HL-60 (cell line): ENCODE measurements around the gene DNAAF5.

Source experiments
- POLR2AphosphoS5 ChIP-seq: IDR thresholded peaks from 2 replicates; pipeline ENCODE4 v1.6.1; 2012; ENCODE audit warnings: low read depth
- TF ChIP-seq, protein P1 (sequence below): IDR thresholded peaks from one replicate; pipeline ENCODE4 v1.5.1; 2011; ENCODE audit warnings: low read length, control low read depth, inconsistent platforms; ENCODE audit not compliant: insufficient read depth
- TF ChIP-seq, protein P2 (sequence below): IDR thresholded peaks from 2 replicates; pipeline ENCODE4 v1.6.1; 2012; ENCODE audit warnings: low read depth; ENCODE audit not compliant: insufficient replicate concordance

DNA sequence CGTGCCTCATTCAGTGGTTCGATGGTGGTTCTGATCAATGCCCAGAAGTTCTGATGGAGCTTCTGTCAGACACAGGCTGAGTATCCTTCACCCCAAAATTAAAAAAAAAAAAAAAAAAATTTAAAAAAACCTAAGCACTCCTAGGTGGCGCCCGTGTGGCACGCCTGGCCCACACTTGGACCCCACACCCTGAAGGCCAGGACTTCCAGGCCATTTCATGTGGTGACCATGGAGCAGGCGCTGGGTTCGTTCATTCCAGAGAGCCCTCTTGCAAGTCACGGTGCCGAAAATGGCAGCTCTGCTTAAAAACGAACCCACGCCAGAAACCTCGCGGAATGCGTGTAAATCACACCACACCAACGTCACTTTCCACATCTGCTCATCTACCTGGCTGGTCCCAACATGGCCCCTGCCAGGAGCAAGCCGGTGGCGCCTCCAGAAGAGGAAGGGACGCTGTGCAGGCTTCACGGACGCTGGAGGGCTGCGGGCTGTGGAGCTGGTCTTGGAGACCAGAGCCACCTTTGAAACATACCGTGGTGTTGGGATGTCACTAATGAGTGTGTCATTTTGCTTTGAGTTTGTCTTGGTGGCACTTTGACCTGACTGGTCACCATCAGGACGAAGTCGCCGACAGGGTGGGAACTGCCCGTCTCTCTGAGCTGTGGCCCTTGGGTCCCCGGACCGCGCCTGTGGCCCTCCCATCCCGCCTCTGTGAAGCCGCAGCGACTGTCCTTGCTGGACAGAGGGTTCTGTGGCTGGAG is 46.5 kb downstream of the DNAAF5 start:
- TF ChIP-seq, protein P1, sequence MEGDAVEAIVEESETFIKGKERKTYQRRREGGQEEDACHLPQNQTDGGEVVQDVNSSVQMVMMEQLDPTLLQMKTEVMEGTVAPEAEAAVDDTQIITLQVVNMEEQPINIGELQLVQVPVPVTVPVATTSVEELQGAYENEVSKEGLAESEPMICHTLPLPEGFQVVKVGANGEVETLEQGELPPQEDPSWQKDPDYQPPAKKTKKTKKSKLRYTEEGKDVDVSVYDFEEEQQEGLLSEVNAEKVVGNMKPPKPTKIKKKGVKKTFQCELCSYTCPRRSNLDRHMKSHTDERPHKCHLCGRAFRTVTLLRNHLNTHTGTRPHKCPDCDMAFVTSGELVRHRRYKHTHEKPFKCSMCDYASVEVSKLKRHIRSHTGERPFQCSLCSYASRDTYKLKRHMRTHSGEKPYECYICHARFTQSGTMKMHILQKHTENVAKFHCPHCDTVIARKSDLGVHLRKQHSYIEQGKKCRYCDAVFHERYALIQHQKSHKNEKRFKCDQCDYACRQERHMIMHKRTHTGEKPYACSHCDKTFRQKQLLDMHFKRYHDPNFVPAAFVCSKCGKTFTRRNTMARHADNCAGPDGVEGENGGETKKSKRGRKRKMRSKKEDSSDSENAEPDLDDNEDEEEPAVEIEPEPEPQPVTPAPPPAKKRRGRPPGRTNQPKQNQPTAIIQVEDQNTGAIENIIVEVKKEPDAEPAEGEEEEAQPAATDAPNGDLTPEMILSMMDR, result no peak
- TF ChIP-seq POLR2AphosphoS5, result no peak
- TF ChIP-seq, protein P2, sequence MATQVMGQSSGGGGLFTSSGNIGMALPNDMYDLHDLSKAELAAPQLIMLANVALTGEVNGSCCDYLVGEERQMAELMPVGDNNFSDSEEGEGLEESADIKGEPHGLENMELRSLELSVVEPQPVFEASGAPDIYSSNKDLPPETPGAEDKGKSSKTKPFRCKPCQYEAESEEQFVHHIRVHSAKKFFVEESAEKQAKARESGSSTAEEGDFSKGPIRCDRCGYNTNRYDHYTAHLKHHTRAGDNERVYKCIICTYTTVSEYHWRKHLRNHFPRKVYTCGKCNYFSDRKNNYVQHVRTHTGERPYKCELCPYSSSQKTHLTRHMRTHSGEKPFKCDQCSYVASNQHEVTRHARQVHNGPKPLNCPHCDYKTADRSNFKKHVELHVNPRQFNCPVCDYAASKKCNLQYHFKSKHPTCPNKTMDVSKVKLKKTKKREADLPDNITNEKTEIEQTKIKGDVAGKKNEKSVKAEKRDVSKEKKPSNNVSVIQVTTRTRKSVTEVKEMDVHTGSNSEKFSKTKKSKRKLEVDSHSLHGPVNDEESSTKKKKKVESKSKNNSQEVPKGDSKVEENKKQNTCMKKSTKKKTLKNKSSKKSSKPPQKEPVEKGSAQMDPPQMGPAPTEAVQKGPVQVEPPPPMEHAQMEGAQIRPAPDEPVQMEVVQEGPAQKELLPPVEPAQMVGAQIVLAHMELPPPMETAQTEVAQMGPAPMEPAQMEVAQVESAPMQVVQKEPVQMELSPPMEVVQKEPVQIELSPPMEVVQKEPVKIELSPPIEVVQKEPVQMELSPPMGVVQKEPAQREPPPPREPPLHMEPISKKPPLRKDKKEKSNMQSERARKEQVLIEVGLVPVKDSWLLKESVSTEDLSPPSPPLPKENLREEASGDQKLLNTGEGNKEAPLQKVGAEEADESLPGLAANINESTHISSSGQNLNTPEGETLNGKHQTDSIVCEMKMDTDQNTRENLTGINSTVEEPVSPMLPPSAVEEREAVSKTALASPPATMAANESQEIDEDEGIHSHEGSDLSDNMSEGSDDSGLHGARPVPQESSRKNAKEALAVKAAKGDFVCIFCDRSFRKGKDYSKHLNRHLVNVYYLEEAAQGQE, result no peak
